Renal cortical epithelial cell (primary cell): ENCODE measurements around the gene UCN. TPM values are rescaled to one million over a fixed set of nuclear protein-coding genes. Genes with fewer than 3 reads are reported as not detected.

Source experiments
- DNase-seq: peaks from one replicate; pipeline ENCODE4 v3.0.0-alpha.2; 2011; ENCODE audit warnings: low read depth
- total RNA-seq: library from RNA; depleted of rRNA; stranded (reverse); fragments of >200 nt; gene quantifications from 2 replicates; pipeline ENCODE4 v1.2.3, GENCODE V29; 2014

UCN gene
- total RNA-seq, 1 donor from 2014 or later = 0.70 TPM

- DNase-seq = no peak
Measured at GRCh38 chr2:27261241-27261925, 46.9 kb downstream of the UCN start.

- DNase-seq = no peak
Measured at GRCh38 chr2:27258051-27258450, 50.2 kb downstream of the UCN start.

Other genes with a start within 250 kb of the UCN start
- gene OST4, start 236.8 kb downstream of the UCN start, total RNA-seq = 302 and 423 TPM in 2 replicates
- 0.30 and 0.69 TPM in 2 replicates for gene EMILIN1, start 229.8 kb downstream of the UCN start, total RNA-seq
- 1.1 and 3.0 TPM in 2 replicates for gene KHK, start 221.7 kb downstream of the UCN start, total RNA-seq
- gene CGREF1, start 189.3 kb downstream of the UCN start, total RNA-seq = 0.20 and 1.6 TPM in 2 replicates
- gene ABHD1, start 184.6 kb downstream of the UCN start, total RNA-seq = 0.10 TPM in 1 of 2 replicates, not detected in the other
- gene PREB, start 173.8 kb downstream of the UCN start, total RNA-seq = 37.5 and 53.0 TPM in 2 replicates
- not detected in 2 replicates for gene PRR30, start 169.0 kb downstream of the UCN start, total RNA-seq
- not detected in 2 replicates for gene TCF23, start 159.4 kb downstream of the UCN start, total RNA-seq
- gene ATRAID, start 96.4 kb downstream of the UCN start, total RNA-seq = 101 and 131 TPM in 2 replicates
- 29.3 and 36.8 TPM in 2 replicates for gene SLC5A6, start 96.2 kb downstream of the UCN start, total RNA-seq
- 23.4 and 53.5 TPM in 2 replicates for gene CAD, start 91.1 kb downstream of the UCN start, total RNA-seq
- 0.10 TPM in 1 of 2 replicates, not detected in the other for gene SLC30A3, start 45.4 kb downstream of the UCN start, total RNA-seq
- gene DNAJC5G, start 33.0 kb downstream of the UCN start, total RNA-seq = not detected in 2 replicates
- 0.17 TPM in 1 of 2 replicates, not detected in the other for gene TRIM54, start 26.0 kb downstream of the UCN start, total RNA-seq
- gene MPV17, start 14.7 kb upstream of the UCN start, total RNA-seq = 30.0 and 42.6 TPM in 2 replicates
- gene GTF3C2, start 48.3 kb upstream of the UCN start, total RNA-seq = 32.1 and 40.2 TPM in 2 replicates
- gene EIF2B4, start 61.9 kb upstream of the UCN start, total RNA-seq = 26.9 and 27.8 TPM in 2 replicates
- gene SNX17, start 62.2 kb upstream of the UCN start, total RNA-seq = 94.9 and 125 TPM in 2 replicates
- 9.2 and 11.3 TPM in 2 replicates for gene ZNF513, start 72.3 kb upstream of the UCN start, total RNA-seq
- 113 and 119 TPM in 2 replicates for gene PPM1G, start 101.1 kb upstream of the UCN start, total RNA-seq
- 117 and 126 TPM in 2 replicates for gene NRBP1, start 120.2 kb upstream of the UCN start, total RNA-seq
- gene KRTCAP3, start 133.9 kb upstream of the UCN start, total RNA-seq = 0.85 and 3.5 TPM in 2 replicates
- 12.2 and 34.6 TPM in 2 replicates for gene IFT172, start 181.3 kb upstream of the UCN start, total RNA-seq
- 25.6 and 30.4 TPM in 2 replicates for gene FNDC4, start 186.8 kb upstream of the UCN start, total RNA-seq
- gene GCKR, start 188.4 kb upstream of the UCN start, total RNA-seq = 1.4 and 1.6 TPM in 2 replicates